ENCODE measurements around the gene ACTR3.
"Not testable (repeated sequence)": the region's sequence is repeated elsewhere in the genome, so short reads cannot be mapped to it uniquely, and the experiment has no call there.

The ACTR3 gene

GRCh38 chr2:113889471-113890252 lies at the start of gene ACTR3:
Gene ACTR3, plus strand, starts transcription at chr2:113890089. Its CDS starts 191 bp downstream, at chr2:113890280.
- DNase-seq: peak; percentile 98

- DNase-seq: no peak
Observed at GRCh38 chr2:113840518-113840917, 49.4 kb upstream of the ACTR3 start.

GRCh38 chr2:113842919-113843736 lies 46.8 kb upstream of the ACTR3 start:
- no peak for DNase-seq

GRCh38 chr2:113843737-113844050 lies 46.2 kb upstream of the ACTR3 start:
- not testable (repeated sequence) for DNase-seq

- DNase-seq: no peak
Observed at GRCh38 chr2:113845261-113845660, 44.6 kb upstream of the ACTR3 start.

GRCh38 chr2:113845796-113846195 lies 44.1 kb upstream of the ACTR3 start:
- not testable (repeated sequence) for DNase-seq

- DNase-seq: no peak
Observed at GRCh38 chr2:113846429-113846828, 43.5 kb upstream of the ACTR3 start.

- no peak for DNase-seq
Observed at GRCh38 chr2:113847144-113847543, 42.7 kb upstream of the ACTR3 start.

- DNase-seq: no peak
Observed at GRCh38 chr2:113848758-113849415, 41.0 kb upstream of the ACTR3 start.

- DNase-seq: no peak
Observed at GRCh38 chr2:113850687-113851086, 39.2 kb upstream of the ACTR3 start.

- peak; percentile 28 for DNase-seq
Observed at GRCh38 chr2:113851640-113852039, 38.2 kb upstream of the ACTR3 start.

GRCh38 chr2:113854208-113854607 lies 35.7 kb upstream of the ACTR3 start:
- DNase-seq: no peak

- DNase-seq: peak; percentile 63
Observed at GRCh38 chr2:113854970-113855740, 34.7 kb upstream of the ACTR3 start.

GRCh38 chr2:113857464-113857863 lies 32.4 kb upstream of the ACTR3 start:
- DNase-seq: peak; percentile 86

GRCh38 chr2:113858764-113859163 lies 31.1 kb upstream of the ACTR3 start:
- DNase-seq: no peak

- DNase-seq: no peak
Observed at GRCh38 chr2:113861740-113862139, 28.1 kb upstream of the ACTR3 start.

GRCh38 chr2:113863144-113863543 lies 26.7 kb upstream of the ACTR3 start:
- DNase-seq: peak; percentile 81

- no peak for DNase-seq
Observed at GRCh38 chr2:113867571-113867970, 22.3 kb upstream of the ACTR3 start.

- DNase-seq: no peak
Observed at GRCh38 chr2:113869253-113869652, 20.6 kb upstream of the ACTR3 start.

- DNase-seq: no peak
Observed at GRCh38 chr2:113872201-113872600, 17.7 kb upstream of the ACTR3 start.

GRCh38 chr2:113873867-113874266 lies 16.0 kb upstream of the ACTR3 start:
- DNase-seq: no peak

GRCh38 chr2:113875135-113875534 lies 14.8 kb upstream of the ACTR3 start:
- peak; percentile 53 for DNase-seq
